Measurements from ENCODE around the gene C5orf22. TPM values are rescaled to one million over a fixed set of nuclear protein-coding genes. Genes with fewer than 3 reads are reported as not detected.

Gene C5orf22
- total and polyA plus RNA-seq, 2 of the 13 experiments (the other 11 are each of a cell fraction or from before 2014, with no cell fraction given) = 14.0 to 21.5 TPM

DNA sequence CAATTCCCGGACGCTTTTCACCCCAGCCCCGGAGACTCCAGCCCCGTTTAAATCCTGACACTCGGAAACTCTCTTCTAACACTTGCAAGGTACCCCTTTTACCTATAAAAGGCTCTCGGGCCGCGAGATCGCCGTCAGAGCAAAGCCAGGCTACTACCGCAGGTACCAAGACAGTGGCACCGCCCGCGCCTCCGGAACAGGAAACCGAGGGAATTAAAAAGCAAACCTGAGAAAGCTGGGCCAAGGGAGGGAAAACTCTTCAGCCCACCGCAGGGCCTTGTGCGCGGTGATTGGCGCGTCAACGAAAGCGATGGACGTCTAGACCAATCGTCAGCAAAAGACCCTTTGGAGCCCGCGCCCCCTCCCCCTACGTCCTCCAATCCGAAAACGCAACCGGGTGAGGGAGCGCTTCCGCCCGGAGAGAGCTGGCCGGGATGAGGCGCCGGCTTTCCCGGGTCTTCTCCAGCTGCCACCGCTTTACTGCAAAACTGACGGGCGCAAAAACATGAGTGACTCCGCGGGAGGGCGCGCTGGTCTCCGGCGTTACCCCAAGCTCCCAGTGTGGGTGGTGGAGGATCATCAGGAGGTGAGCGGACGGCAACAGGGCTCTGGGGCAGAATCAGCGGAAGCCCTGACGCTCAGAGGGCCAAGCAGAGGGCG is at the start of gene C5orf22, which contains the start of gene DROSHA (continued):
- TF ChIP-seq, protein P1, sequence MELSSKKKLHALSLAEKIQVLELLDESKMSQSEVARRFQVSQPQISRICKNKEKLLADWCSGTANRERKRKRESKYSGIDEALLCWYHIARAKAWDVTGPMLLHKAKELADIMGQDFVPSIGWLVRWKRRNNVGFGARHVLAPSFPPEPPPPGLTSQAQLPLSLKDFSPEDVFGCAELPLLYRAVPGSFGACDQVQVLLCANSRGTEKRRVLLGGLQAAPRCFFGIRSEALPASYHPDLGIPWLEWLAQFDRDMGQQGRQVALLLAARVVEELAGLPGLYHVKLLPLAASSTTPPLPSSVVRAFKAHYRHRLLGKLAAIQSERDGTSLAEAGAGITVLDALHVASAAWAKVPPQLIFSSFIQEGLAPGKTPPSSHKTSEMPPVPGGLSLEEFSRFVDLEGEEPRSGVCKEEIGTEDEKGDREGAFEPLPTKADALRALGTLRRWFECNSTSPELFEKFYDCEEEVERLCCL (CRISPR knock-in tag; IDR thresholded peaks at IDR 0.05; ENCODE audit: borderline replicate concordance) = no peak
- TF ChIP-seq ZNF572 (CRISPR knock-in tag; IDR thresholded peaks at IDR 0.05) = peak; percentile 28; the same call in 1 of the 2 replicates
- TF ChIP-seq ELF3 (CRISPR knock-in tag; IDR thresholded peaks at IDR 0.05) = peak; percentile 65
- TF ChIP-seq SIN3B (IDR thresholded peaks at IDR 0.05; ENCODE audit: low read length) = no peak
- 0 out of 2 replicates have a peak, but pooled peaks have one; percentile 5 for TF ChIP-seq ZNF772 (CRISPR knock-in tag; IDR thresholded peaks at IDR 0.05)
- TF ChIP-seq POLR2AphosphoS2 (IDR thresholded peaks at IDR 0.05; ENCODE audit: low read depth, low read length) = no peak
- no peak for TF ChIP-seq DNMT3B (CRISPR knock-in tag; conservative IDR thresholded peaks at IDR 0.05)
- TF ChIP-seq ZNF34 (CRISPR knock-in tag; IDR thresholded peaks at IDR 0.05; ENCODE audit: borderline replicate concordance) = 0 out of 2 replicates have a peak, but pooled peaks have one; percentile 68
- TF ChIP-seq ZNF768 (CRISPR knock-in tag; IDR thresholded peaks at IDR 0.05) = peak; percentile 37; the same call in 1 of the 2 replicates
- no peak for TF ChIP-seq SYNCRIP (IDR thresholded peaks at IDR 0.05; ENCODE audit: insufficient read depth, low read depth, low read length)
- TF ChIP-seq, protein P2, sequence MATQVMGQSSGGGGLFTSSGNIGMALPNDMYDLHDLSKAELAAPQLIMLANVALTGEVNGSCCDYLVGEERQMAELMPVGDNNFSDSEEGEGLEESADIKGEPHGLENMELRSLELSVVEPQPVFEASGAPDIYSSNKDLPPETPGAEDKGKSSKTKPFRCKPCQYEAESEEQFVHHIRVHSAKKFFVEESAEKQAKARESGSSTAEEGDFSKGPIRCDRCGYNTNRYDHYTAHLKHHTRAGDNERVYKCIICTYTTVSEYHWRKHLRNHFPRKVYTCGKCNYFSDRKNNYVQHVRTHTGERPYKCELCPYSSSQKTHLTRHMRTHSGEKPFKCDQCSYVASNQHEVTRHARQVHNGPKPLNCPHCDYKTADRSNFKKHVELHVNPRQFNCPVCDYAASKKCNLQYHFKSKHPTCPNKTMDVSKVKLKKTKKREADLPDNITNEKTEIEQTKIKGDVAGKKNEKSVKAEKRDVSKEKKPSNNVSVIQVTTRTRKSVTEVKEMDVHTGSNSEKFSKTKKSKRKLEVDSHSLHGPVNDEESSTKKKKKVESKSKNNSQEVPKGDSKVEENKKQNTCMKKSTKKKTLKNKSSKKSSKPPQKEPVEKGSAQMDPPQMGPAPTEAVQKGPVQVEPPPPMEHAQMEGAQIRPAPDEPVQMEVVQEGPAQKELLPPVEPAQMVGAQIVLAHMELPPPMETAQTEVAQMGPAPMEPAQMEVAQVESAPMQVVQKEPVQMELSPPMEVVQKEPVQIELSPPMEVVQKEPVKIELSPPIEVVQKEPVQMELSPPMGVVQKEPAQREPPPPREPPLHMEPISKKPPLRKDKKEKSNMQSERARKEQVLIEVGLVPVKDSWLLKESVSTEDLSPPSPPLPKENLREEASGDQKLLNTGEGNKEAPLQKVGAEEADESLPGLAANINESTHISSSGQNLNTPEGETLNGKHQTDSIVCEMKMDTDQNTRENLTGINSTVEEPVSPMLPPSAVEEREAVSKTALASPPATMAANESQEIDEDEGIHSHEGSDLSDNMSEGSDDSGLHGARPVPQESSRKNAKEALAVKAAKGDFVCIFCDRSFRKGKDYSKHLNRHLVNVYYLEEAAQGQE (IDR thresholded peaks at IDR 0.05; ENCODE audit: borderline replicate concordance in 1 of 2, low read depth in 1 of 2, low read length in 2 of 2) = no peak; a peak in 1 of 4 replicates
- TF ChIP-seq, protein P3, sequence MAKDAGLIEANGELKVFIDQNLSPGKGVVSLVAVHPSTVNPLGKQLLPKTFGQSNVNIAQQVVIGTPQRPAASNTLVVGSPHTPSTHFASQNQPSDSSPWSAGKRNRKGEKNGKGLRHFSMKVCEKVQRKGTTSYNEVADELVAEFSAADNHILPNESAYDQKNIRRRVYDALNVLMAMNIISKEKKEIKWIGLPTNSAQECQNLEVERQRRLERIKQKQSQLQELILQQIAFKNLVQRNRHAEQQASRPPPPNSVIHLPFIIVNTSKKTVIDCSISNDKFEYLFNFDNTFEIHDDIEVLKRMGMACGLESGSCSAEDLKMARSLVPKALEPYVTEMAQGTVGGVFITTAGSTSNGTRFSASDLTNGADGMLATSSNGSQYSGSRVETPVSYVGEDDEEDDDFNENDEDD (CRISPR knock-in tag; IDR thresholded peaks at IDR 0.05; ENCODE audit: borderline replicate concordance) = peak; percentile 82; the same call in 1 of the 2 replicates
- no peak for TF ChIP-seq NFE2L1 (CRISPR knock-in tag; IDR thresholded peaks at IDR 0.05; ENCODE audit: borderline replicate concordance)
- TF ChIP-seq WIZ (CRISPR knock-in tag; IDR thresholded peaks at IDR 0.05) = 0 out of 2 replicates have a peak, but pooled peaks have one; percentile 25
- TF ChIP-seq ZNF883 (CRISPR knock-in tag; IDR thresholded peaks at IDR 0.05; ENCODE audit: not compliant biosample characterization) = no peak
- TF ChIP-seq MED13 (CRISPR knock-in tag; IDR thresholded peaks at IDR 0.05) = no peak
- TF ChIP-seq, protein P4, sequence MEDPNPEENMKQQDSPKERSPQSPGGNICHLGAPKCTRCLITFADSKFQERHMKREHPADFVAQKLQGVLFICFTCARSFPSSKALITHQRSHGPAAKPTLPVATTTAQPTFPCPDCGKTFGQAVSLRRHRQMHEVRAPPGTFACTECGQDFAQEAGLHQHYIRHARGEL (CRISPR knock-in tag; IDR thresholded peaks at IDR 0.05) = no peak
- TF ChIP-seq ZBTB38 (CRISPR knock-in tag; IDR thresholded peaks at IDR 0.05) = 0 out of 2 replicates have a peak, but pooled peaks have one; percentile 52
- no peak for TF ChIP-seq ZNF292 (CRISPR knock-in tag; IDR thresholded peaks at IDR 0.05; ENCODE audit: borderline replicate concordance, low read depth)
- no peak for TF ChIP-seq NR1H2 (CRISPR knock-in tag; IDR thresholded peaks at IDR 0.05; ENCODE audit: borderline replicate concordance, low read depth)
- 0 out of 2 replicates have a peak, but pooled peaks have one; percentile 75 for TF ChIP-seq MEIS1 (CRISPR knock-in tag; IDR thresholded peaks at IDR 0.05; ENCODE audit: borderline replicate concordance)
- no peak for TF ChIP-seq ZFP41 (CRISPR knock-in tag; IDR thresholded peaks at IDR 0.05; ENCODE audit: borderline replicate concordance)
- TF ChIP-seq ZMAT3 (CRISPR knock-in tag; conservative IDR thresholded peaks at IDR 0.05) = peak; percentile 71; the same call in 1 of the 2 replicates
- TF ChIP-seq ATF7-NPFF (CRISPR knock-in tag; IDR thresholded peaks at IDR 0.05; ENCODE audit: low read depth) = peak; percentile 38; the same call in 1 of the 2 replicates
